CD8-positive, alpha-beta memory T cell (primary cell): Measurements from ENCODE around the gene SETD3. TPM values are rescaled to one million over a fixed set of nuclear protein-coding genes. Genes with fewer than 3 reads are reported as not detected.

ENCODE experiments used
- CTCF ChIA-PET: fragments of 350-600 bp; sonication (Branson Sonifier 250); formaldehyde crosslinking; loops from one replicate; lab custom pipeline; 2021; ENCODE audit warnings: antibody characterized with exemption; lab: Charles Lee
- POLR2A ChIA-PET: fragments of 350-600 bp; sonication (Branson Sonifier 250); formaldehyde crosslinking; loops from one replicate; lab custom pipeline; 2021; ENCODE audit warnings: antibody characterized with exemption; lab: Charles Lee
- DNase-seq, 5 donors: peaks; one replicate each; pipeline versions ENCODE4 v3.0.0 to v3.0.0-alpha.2; 2020 to 2022; ENCODE audit warnings: mixed read lengths in 1 of 5
- H3K27ac ChIP-seq: one replicate; pipeline ENCODE4 v1.7.0; 2013; ENCODE audit warnings: low read depth, mild to moderate bottlenecking, low read length, moderate library complexity
- H3K27me3 ChIP-seq: 2 replicates; pipeline ENCODE4 v1.7.0; 2013; ENCODE audit warnings: low read length, mild to moderate bottlenecking; ENCODE audit not compliant: insufficient read depth, poor library complexity, severe bottlenecking
- H3K36me3 ChIP-seq: 2 replicates; pipeline ENCODE4 v1.7.0; 2013; ENCODE audit warnings: mild to moderate bottlenecking, low read length, moderate library complexity; ENCODE audit not compliant: insufficient read depth
- H3K4me1 ChIP-seq: 2 replicates; pipeline ENCODE4 v1.7.0; 2013; ENCODE audit warnings: mild to moderate bottlenecking, low read length, moderate library complexity; ENCODE audit not compliant: insufficient read depth
- H3K4me3 ChIP-seq: 2 replicates; pipeline ENCODE4 v1.7.0; 2013; ENCODE audit warnings: mild to moderate bottlenecking, low read length
- H3K9me3 ChIP-seq: 2 replicates; pipeline ENCODE4 v1.7.0; 2013; ENCODE audit warnings: mild to moderate bottlenecking, low read length
- H3K27ac Mint-ChIP-seq, 8 donors: one replicate each; pipeline ENCODE4 v1.8.0; 2020 to 2021; ENCODE audit warnings: mixed read lengths in 8 of 8, mild to moderate bottlenecking in 6 of 8, inconsistent platforms in 3 of 8, moderate library complexity in 3 of 8
- H3K27me3 Mint-ChIP-seq, 2 donors: one replicate each; pipeline ENCODE4 v1.8.0; 2020 to 2021; ENCODE audit warnings: mixed read lengths in 2 of 2, mild to moderate bottlenecking in 1 of 2, moderate library complexity in 1 of 2
- H3K36me3 Mint-ChIP-seq, 3 donors: one replicate each; pipeline ENCODE4 v1.8.0; 2020 to 2021; ENCODE audit warnings: mixed read lengths in 3 of 3, inconsistent platforms in 1 of 3, mild to moderate bottlenecking in 1 of 3
- H3K4me1 Mint-ChIP-seq, 3 donors: one replicate each; pipeline ENCODE4 v1.8.0; 2020 to 2021; ENCODE audit warnings: mixed read lengths in 3 of 3, inconsistent platforms in 1 of 3, mild to moderate bottlenecking in 1 of 3
- H3K4me3 Mint-ChIP-seq, 7 donors: one replicate each; pipeline ENCODE4 v1.8.0; 2020 to 2021; ENCODE audit warnings: mixed read lengths in 7 of 7, mild to moderate bottlenecking in 6 of 7, moderate library complexity in 4 of 7, inconsistent platforms in 2 of 7
- H3K9me3 Mint-ChIP-seq, 5 donors: one replicate each; pipeline ENCODE4 v1.8.0; 2020 to 2022; ENCODE audit warnings: mixed read lengths in 5 of 5, mild to moderate bottlenecking in 3 of 5, moderate library complexity in 2 of 5, inconsistent platforms in 1 of 5
- polyA plus RNA-seq: library from polyadenylated mRNA; unstranded; fragments of 300-500 nt; fragmentation: Illumina TruSeq; gene quantifications from one replicate; pipeline ENCODE4 v1.2.3, GENCODE V29; 2021
- total RNA-seq, 2 experiments: library from RNA; stranded (reverse); gene quantifications; one replicate each; pipeline ENCODE4 v1.2.3, GENCODE V29; 2021

Gene SETD3
- total and polyA plus RNA-seq, 3 experiments from 2014 or later, result 52.1 to 57.9 (median 57.1) TPM

DNA sequence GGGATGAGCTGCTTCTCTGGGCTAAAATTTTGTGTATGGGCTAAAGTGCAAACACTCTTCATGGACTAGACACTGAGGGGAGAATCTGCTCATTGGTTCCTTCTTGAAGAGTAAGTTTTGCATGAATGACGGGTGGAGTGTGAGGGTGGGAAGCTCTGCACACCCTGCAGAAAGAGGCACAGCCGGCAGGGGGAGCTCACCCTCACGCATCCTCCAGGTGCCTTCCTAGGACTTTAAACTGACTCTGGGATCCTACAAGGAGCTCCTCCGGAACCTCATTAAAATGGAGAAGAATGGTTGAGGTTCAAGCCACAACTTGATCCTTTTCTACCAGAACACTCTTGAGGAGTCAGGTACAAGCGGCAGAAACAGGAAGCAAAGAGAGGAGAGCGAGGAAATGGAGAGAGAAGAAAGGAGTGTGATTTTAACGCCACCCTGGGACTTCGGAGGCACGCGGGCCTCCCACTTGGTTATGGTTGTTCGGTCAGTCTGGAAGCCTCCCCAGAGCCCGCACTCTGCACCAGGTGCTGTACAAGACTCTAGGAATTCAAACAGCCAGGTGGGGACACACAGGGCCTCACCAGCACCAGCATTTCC lies 87.5 kb downstream of the SETD3 start:
- Mint-ChIP-seq H3K27ac (peak overlapping the region in 4 of 8 donors; percentile 4 to 76 (median 44)), H3K9me3 (no peaks in the 10 kb centered on the region), H3K36me3 (peaks cover 0 to 30% (median 7%) of the 10 kb centered on the region in 3 donors), H3K27me3 (no peaks in the 10 kb centered on the region), H3K4me1 (peaks cover 13 to 29% (median 20%) of the 10 kb centered on the region in 3 donors), H3K4me3 (peak overlapping the region in 1 of 7 donors; percentile 2)
- Histone ChIP-seq H3K36me3 (no peaks in the 10 kb centered on the region), H3K27me3 (no peaks in the 10 kb centered on the region), H3K9me3 (no peaks in the 10 kb centered on the region), H3K27ac (no peak overlapping the region), H3K4me1 (no peaks in the 10 kb centered on the region), H3K4me3 (no peak overlapping the region)
- DNase-seq, result peak in 1 of 5 donors; percentile 4
- ChIA-PET CTCF (interaction anchor here (0.7 to 2.5 kb wide), 7 partner anchors 9 to 62 kb away, joined by 3 to 15 read pairs (median 3); no protein-coding TSS in a partner anchor), POLR2A (no interaction called here)

DNA sequence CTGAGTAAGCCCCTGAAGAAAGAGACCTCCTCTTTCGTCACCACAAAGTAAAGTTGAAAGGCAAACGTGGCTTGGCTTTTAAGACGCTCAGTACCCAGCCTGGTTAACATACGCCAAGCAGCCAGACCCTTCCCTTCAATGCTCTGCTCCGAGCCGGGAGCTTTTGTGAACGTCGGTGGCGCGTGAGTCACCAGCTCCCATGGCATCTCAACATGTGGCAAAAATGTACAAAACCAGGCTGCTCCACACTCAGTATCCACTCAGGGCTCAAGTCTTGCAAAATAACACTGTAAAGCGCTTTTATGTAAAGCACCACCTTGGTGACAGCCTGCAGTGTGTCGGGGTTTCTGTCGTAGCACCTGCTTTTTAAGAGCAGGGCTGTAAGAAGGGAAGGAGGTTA lies 89.0 kb downstream of the SETD3 start:
- H3K27me3 ChIP-seq, result no peaks in the 10 kb centered on the region
- H3K4me1 Mint-ChIP-seq, result peaks cover 26 to 40% (median 29%) of the 10 kb centered on the region in 3 donors
- no peak overlapping the region for H3K27ac Mint-ChIP-seq
- H3K27ac ChIP-seq, result no peak overlapping the region
- H3K9me3 ChIP-seq, result no peaks in the 10 kb centered on the region
- ChIA-PET POLR2A (no interaction called here), CTCF (interaction anchor here (1.6 kb wide), 1 partner anchor 32 kb away, joined by 5 read pairs; no protein-coding TSS in a partner anchor)
- no peaks in the 10 kb centered on the region for H3K9me3 Mint-ChIP-seq
- DNase-seq, result no peak
- no peaks in the 10 kb centered on the region for H3K36me3 ChIP-seq
- no peaks in the 10 kb centered on the region for H3K27me3 Mint-ChIP-seq
- H3K4me1 ChIP-seq, result peaks cover 8% of the 10 kb centered on the region
- H3K4me3 Mint-ChIP-seq, result no peak overlapping the region
- H3K4me3 ChIP-seq, result no peak overlapping the region
- H3K36me3 Mint-ChIP-seq, result peaks cover 0 to 18% (median 2%) of the 10 kb centered on the region in 3 donors

DNA sequence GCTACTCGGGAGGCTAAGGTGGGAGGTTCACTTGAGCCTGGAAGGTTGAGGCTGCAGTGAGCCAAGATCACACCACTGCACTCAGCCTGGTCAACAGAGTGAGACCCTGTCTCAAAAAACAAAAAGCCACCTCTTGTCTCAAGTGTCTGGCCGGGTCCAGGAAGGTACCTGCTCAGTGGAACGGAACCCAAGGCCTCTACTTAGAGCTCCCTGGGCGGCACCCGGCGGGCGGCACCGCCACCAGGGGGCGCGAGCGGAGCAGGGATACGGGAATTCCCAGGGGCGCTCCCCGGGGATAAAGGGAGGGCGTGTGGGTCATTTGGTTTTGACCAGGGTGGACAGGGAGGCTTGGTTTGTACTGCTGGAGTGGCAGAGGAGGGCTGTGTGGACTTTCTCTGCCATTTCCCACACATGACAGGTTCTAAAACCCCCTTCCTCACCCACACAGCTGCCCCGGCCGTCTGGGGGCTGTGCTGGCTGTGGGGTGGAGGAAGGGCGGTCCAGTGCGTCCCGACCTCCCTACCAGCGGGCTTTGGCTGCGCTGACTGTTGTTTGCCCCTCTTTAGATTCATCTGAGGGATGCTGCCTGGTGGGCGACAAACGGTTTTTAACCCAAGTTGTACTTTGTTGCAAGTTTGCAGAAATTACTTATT lies 91.4 kb downstream of the SETD3 start:
- Histone ChIP-seq H3K4me1 (peaks cover 8% of the 10 kb centered on the region), H3K36me3 (no peaks in the 10 kb centered on the region), H3K27me3 (peaks cover 3% of the 10 kb centered on the region), H3K4me3 (no peak overlapping the region), H3K27ac (no peak overlapping the region), H3K9me3 (no peaks in the 10 kb centered on the region)
- no peak overlapping the region for H3K4me3 Mint-ChIP-seq
- peak overlapping the region in 1 of 8 donors; percentile 61 for H3K27ac Mint-ChIP-seq
- peaks cover 5 to 15% of the 10 kb centered on the region in 2 donors for H3K27me3 Mint-ChIP-seq
- CTCF ChIA-PET, result interaction anchor here (0.9 to 1.7 kb wide), 5 partner anchors 9 to 85 kb away, joined by 3 to 12 read pairs (median 5); no protein-coding TSS in a partner anchor
- H3K4me1 Mint-ChIP-seq, result peaks cover 16 to 27% (median 21%) of the 10 kb centered on the region in 3 donors
- H3K9me3 Mint-ChIP-seq, result no peaks in the 10 kb centered on the region
- POLR2A ChIA-PET, result no interaction called here
- peak in 3 of 5 donors; percentile 4 to 17 (median 15) for DNase-seq
- peaks cover 0 to 3% (median 0%) of the 10 kb centered on the region in 3 donors for H3K36me3 Mint-ChIP-seq

DNA sequence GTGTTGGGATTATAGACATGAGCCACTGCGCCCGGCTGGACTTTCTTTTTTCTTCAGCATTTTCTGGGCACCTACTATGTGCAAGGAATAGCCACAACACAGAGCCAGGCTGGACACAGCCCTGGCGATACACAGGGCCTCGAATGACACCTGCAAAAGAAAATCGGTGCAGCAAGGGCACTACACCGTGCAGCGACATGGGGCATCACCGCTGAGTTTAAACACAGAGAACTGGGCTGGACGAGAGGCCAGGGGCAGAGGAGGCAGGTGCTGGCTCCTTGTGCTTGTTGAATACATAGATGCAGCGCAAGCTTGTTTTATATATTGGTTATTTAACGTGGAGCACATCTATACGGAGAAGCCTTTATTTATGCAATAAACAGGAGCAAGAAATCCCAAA lies 92.4 kb downstream of the SETD3 start:
- Histone ChIP-seq H3K4me3 (no peak overlapping the region), H3K4me1 (peaks cover 8% of the 10 kb centered on the region), H3K27ac (no peak overlapping the region), H3K27me3 (peaks cover 3% of the 10 kb centered on the region), H3K36me3 (no peaks in the 10 kb centered on the region), H3K9me3 (no peaks in the 10 kb centered on the region)
- H3K9me3 Mint-ChIP-seq, result no peaks in the 10 kb centered on the region
- peaks cover 0 to 1% (median 0%) of the 10 kb centered on the region in 3 donors for H3K36me3 Mint-ChIP-seq
- POLR2A ChIA-PET, result no interaction called here
- H3K27me3 Mint-ChIP-seq, result peaks cover 5 to 21% of the 10 kb centered on the region in 2 donors
- H3K4me1 Mint-ChIP-seq, result peaks cover 16 to 27% (median 21%) of the 10 kb centered on the region in 3 donors
- H3K27ac Mint-ChIP-seq, result peak overlapping the region in 1 of 8 donors; percentile 38
- peak overlapping the region in 4 of 7 donors; percentile 29 to 59 (median 48) for H3K4me3 Mint-ChIP-seq
- CTCF ChIA-PET, result interaction anchor here (0.9 to 1.4 kb wide), 5 partner anchors 8 to 84 kb away, joined by 3 to 12 read pairs (median 4); no protein-coding TSS in a partner anchor
- DNase-seq, result no peak

- CTCF ChIA-PET, result interaction anchor here (1.2 kb wide), 1 partner anchor 9 kb away, joined by 4 read pairs; no protein-coding TSS in a partner anchor
These were observed 92.8 kb downstream of the SETD3 start for GRCh38 chr14:99387880-99388279.

GRCh38 chr14:99384450-99385417 lies 95.9 kb downstream of the SETD3 start:
- Histone ChIP-seq H3K27me3 (peaks cover 3% of the 10 kb centered on the region), H3K4me1 (peaks cover 8% of the 10 kb centered on the region), H3K9me3 (no peaks in the 10 kb centered on the region), H3K27ac (no peak overlapping the region), H3K36me3 (no peaks in the 10 kb centered on the region), H3K4me3 (no peak overlapping the region)
- Mint-ChIP-seq H3K9me3 (no peaks in the 10 kb centered on the region), H3K4me1 (peaks cover 21 to 25% (median 21%) of the 10 kb centered on the region in 3 donors), H3K27ac (peak overlapping the region in 1 of 8 donors; percentile 23), H3K4me3 (no peak overlapping the region), H3K27me3 (peaks cover 13 to 45% of the 10 kb centered on the region in 2 donors), H3K36me3 (no peaks in the 10 kb centered on the region)
- CTCF ChIA-PET, result interaction anchor here (1.3 kb wide), 1 partner anchor 8 kb away, joined by 4 read pairs; no protein-coding TSS in a partner anchor
- POLR2A ChIA-PET, result no interaction called here
- DNase-seq, result no peak

More at GRCh38 chr14:99387880-99388279, 92.8 kb downstream of the SETD3 start:
- H3K4me1 Mint-ChIP-seq, result peaks cover 16 to 23% (median 17%) of the 10 kb centered on the region in 3 donors
- peak overlapping the region in 5 of 7 donors; percentile 29 to 59 (median 39) for H3K4me3 Mint-ChIP-seq
- no peaks in the 10 kb centered on the region for H3K36me3 Mint-ChIP-seq
- H3K36me3 ChIP-seq, result no peaks in the 10 kb centered on the region
- no peak for DNase-seq
- H3K4me3 ChIP-seq, result no peak overlapping the region
- H3K27ac Mint-ChIP-seq, result peak overlapping the region in 1 of 8 donors; percentile 38
- POLR2A ChIA-PET, result interaction anchor here (0.6 kb wide), 1 partner anchor 195 kb away, joined by 3 read pairs; no protein-coding TSS in a partner anchor
- H3K27me3 ChIP-seq, result peaks cover 3% of the 10 kb centered on the region
- H3K27ac ChIP-seq, result no peak overlapping the region
- peaks cover 7 to 25% of the 10 kb centered on the region in 2 donors for H3K27me3 Mint-ChIP-seq
- no peaks in the 10 kb centered on the region for H3K9me3 Mint-ChIP-seq
- no peaks in the 10 kb centered on the region for H3K9me3 ChIP-seq
- H3K4me1 ChIP-seq, result peaks cover 8% of the 10 kb centered on the region
